Activated T-cell treated with anti-CD3 and anti-CD28 coated beads, Interleukin-2, amount 50 U/mL, for 72 hours (primary cell): ENCODE results near the gene NKAIN2. TPM values are rescaled to one million over a fixed set of nuclear protein-coding genes. Genes with fewer than 3 reads are reported as not detected.
"Not testable (repeated sequence)": the region's sequence is repeated elsewhere in the genome, so short reads cannot be mapped to it uniquely, and the experiment has no call there.

ENCODE experiments used
- ATAC-seq, 2 donors: fragments of 150-1000 bp; cut with Tn5 transposase; replicated peaks in 1 of 2; 2 replicates each; pipeline ENCODE4 v1.10.0; 2021; ENCODE audit warnings: moderate library complexity in 2 of 2, mild to moderate bottlenecking in 1 of 2
- DNase-seq, 2 donors: peaks; one replicate each; pipeline ENCODE4 v3.0.0; 2021 to 2022; ENCODE audit warnings: mixed read lengths in 1 of 2
- H3K27ac Mint-ChIP-seq: one replicate; pipeline ENCODE4 v1.8.0; 2022; ENCODE audit warnings: mild to moderate bottlenecking, moderate library complexity, mixed read lengths
- H3K27me3 Mint-ChIP-seq: one replicate; pipeline ENCODE4 v1.8.0; 2022; ENCODE audit warnings: low read depth, mixed read lengths
- H3K36me3 Mint-ChIP-seq, 2 donors: one replicate each; pipeline ENCODE4 v1.8.0; 2022; ENCODE audit warnings: mixed read lengths in 2 of 2, mild to moderate bottlenecking in 1 of 2; ENCODE audit not compliant: insufficient read depth in 2 of 2
- H3K4me1 Mint-ChIP-seq: one replicate; pipeline ENCODE4 v1.8.0; 2022; ENCODE audit warnings: low read depth, mixed read lengths
- H3K4me3 Mint-ChIP-seq, 2 donors: one replicate each; pipeline ENCODE4 v1.8.0; 2022; ENCODE audit warnings: mild to moderate bottlenecking in 2 of 2, mixed read lengths in 2 of 2, moderate library complexity in 2 of 2
- H3K9me3 Mint-ChIP-seq, 2 donors: one replicate each; pipeline ENCODE4 v1.8.0; 2022; ENCODE audit warnings: mixed read lengths in 2 of 2
- total RNA-seq, 2 donors: library from RNA; stranded (reverse); gene quantifications; one replicate each; pipeline ENCODE4 v1.2.3, GENCODE V29; 2022

NKAIN2 gene
- total RNA-seq, 2 donors from 2014 or later, result not detected

GRCh38 chr6:123909989-123910388 lies 106.3 kb downstream of the NKAIN2 start:
- no peaks in the 10 kb centered on the region for H3K36me3 Mint-ChIP-seq
- H3K4me3 Mint-ChIP-seq, result no peak overlapping the region
- DNase-seq (no peak), ATAC-seq (no peak)
- no peaks in the 10 kb centered on the region for H3K4me1 Mint-ChIP-seq
- no peak overlapping the region for H3K27ac Mint-ChIP-seq
- peaks cover 0 to 3% of the 10 kb centered on the region in 2 donors for H3K9me3 Mint-ChIP-seq
- no peaks in the 10 kb centered on the region for H3K27me3 Mint-ChIP-seq

DNA sequence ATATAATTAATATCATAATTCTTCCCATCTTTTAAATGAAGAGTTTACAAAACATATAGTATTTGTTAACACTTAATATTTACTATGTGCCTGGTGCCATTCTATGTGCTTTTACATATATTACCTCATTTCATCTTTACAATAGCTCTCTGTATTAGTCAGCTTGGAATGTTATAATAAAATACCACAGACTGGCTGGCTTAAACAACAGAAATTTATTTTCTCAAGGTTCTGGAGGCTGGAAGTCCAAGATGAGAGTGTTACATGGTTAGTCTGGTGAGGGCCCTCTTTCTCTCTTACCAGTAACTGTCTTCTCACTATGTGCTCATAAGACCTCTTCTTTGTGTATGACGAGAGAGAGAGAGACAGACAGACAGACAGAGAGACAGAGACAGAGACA lies 110.2 kb downstream of the NKAIN2 start:
- no peaks in the 10 kb centered on the region for H3K27me3 Mint-ChIP-seq
- DNase-seq, result no peak
- H3K27ac Mint-ChIP-seq, result no peak overlapping the region
- no peak for ATAC-seq
- H3K9me3 Mint-ChIP-seq, result peaks cover 0 to 3% of the 10 kb centered on the region in 2 donors
- no peaks in the 10 kb centered on the region for H3K4me1 Mint-ChIP-seq
- H3K4me3 Mint-ChIP-seq, result no peak overlapping the region
- no peaks in the 10 kb centered on the region for H3K36me3 Mint-ChIP-seq

GRCh38 chr6:123923379-123923778 lies 119.7 kb downstream of the NKAIN2 start:
- not testable (repeated sequence) for ATAC-seq, H3K4me1 Mint-ChIP-seq, H3K4me3 Mint-ChIP-seq, H3K36me3 Mint-ChIP-seq, H3K27ac Mint-ChIP-seq, H3K9me3 Mint-ChIP-seq, DNase-seq, H3K27me3 Mint-ChIP-seq

- Mint-ChIP-seq H3K9me3 (peaks cover 1 to 3% of the 10 kb centered on the region in 2 donors), H3K27me3 (no peaks in the 10 kb centered on the region), H3K36me3 (no peaks in the 10 kb centered on the region), H3K4me3 (no peak overlapping the region), H3K27ac (no peak overlapping the region), H3K4me1 (no peaks in the 10 kb centered on the region)
- ATAC-seq (peak; percentile 84 to 88), DNase-seq (no peak)
These were observed 121.7 kb downstream of the NKAIN2 start for GRCh38 chr6:123925350-123925749.

- peak in 1 of 2 donors; percentile 25 for ATAC-seq
- H3K36me3 Mint-ChIP-seq, result no peaks in the 10 kb centered on the region
These were observed 122.3 kb downstream of the NKAIN2 start for GRCh38 chr6:123925842-123926399.

GRCh38 chr6:123928529-123928928 lies 124.9 kb downstream of the NKAIN2 start:
- H3K27ac Mint-ChIP-seq, result no peak overlapping the region
- H3K4me1 Mint-ChIP-seq, result no peaks in the 10 kb centered on the region
- H3K36me3 Mint-ChIP-seq, result no peaks in the 10 kb centered on the region
- no peak for DNase-seq
- no peak for ATAC-seq
- H3K9me3 Mint-ChIP-seq, result peaks cover 1 to 3% of the 10 kb centered on the region in 2 donors
- no peak overlapping the region for H3K4me3 Mint-ChIP-seq
- no peaks in the 10 kb centered on the region for H3K27me3 Mint-ChIP-seq

More at GRCh38 chr6:123925842-123926399, 122.3 kb downstream of the NKAIN2 start:
- DNase-seq, result no peak
- H3K27ac Mint-ChIP-seq, result no peak overlapping the region
- no peaks in the 10 kb centered on the region for H3K4me1 Mint-ChIP-seq
- H3K27me3 Mint-ChIP-seq, result no peaks in the 10 kb centered on the region
- H3K9me3 Mint-ChIP-seq, result peaks cover 1 to 3% of the 10 kb centered on the region in 2 donors
- H3K4me3 Mint-ChIP-seq, result no peak overlapping the region

- ATAC-seq (no peak), DNase-seq (no peak)
- no peaks in the 10 kb centered on the region for H3K36me3 Mint-ChIP-seq
- no peaks in the 10 kb centered on the region for H3K27me3 Mint-ChIP-seq
- H3K27ac Mint-ChIP-seq, result no peak overlapping the region
- no peak overlapping the region for H3K4me3 Mint-ChIP-seq
- H3K9me3 Mint-ChIP-seq, result peaks cover 1 to 5% of the 10 kb centered on the region in 2 donors
- no peaks in the 10 kb centered on the region for H3K4me1 Mint-ChIP-seq
These were observed 128.3 kb downstream of the NKAIN2 start for GRCh38 chr6:123931928-123932327.

GRCh38 chr6:123940551-123940950 lies 136.9 kb downstream of the NKAIN2 start:
- Mint-ChIP-seq H3K9me3 (peaks cover 0 to 2% of the 10 kb centered on the region in 2 donors), H3K4me1 (no peaks in the 10 kb centered on the region), H3K27ac (no peak overlapping the region), H3K4me3 (no peak overlapping the region), H3K27me3 (no peaks in the 10 kb centered on the region), H3K36me3 (no peaks in the 10 kb centered on the region)
- DNase-seq (no peak), ATAC-seq (no peak)

- no peaks in the 10 kb centered on the region for H3K27me3 Mint-ChIP-seq
- H3K36me3 Mint-ChIP-seq, result no peaks in the 10 kb centered on the region
- H3K9me3 Mint-ChIP-seq, result no peaks in the 10 kb centered on the region
- no peaks in the 10 kb centered on the region for H3K4me1 Mint-ChIP-seq
- no peak overlapping the region for H3K4me3 Mint-ChIP-seq
- H3K27ac Mint-ChIP-seq, result no peak overlapping the region
- no peak for DNase-seq
- ATAC-seq, result no peak
These were observed 138.2 kb downstream of the NKAIN2 start for GRCh38 chr6:123941855-123942254.

DNA sequence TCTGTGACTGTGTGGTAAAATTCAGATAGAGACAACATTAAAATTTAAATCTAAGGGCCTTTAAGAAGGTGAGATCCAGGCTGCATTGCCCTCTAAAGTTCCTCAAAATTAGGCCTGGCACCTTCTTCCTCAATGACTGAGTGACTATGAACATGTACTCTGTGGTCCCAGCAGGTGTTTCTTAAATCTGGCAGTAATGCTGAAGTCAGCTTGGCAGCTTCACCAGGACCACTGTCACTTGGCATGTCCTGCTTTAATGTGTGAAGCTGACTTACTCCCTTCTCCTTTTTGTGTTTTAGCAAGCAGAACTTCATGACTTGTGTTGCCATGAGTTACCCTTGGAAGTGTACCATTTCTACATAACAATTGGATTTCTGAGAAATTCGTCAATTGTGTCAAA lies 141.7 kb downstream of the NKAIN2 start:
- H3K36me3 Mint-ChIP-seq, result no peaks in the 10 kb centered on the region
- peaks cover 2 to 4% of the 10 kb centered on the region in 2 donors for H3K9me3 Mint-ChIP-seq
- DNase-seq, result no peak
- H3K4me1 Mint-ChIP-seq, result no peaks in the 10 kb centered on the region
- no peak for ATAC-seq
- H3K27ac Mint-ChIP-seq, result no peak overlapping the region
- no peaks in the 10 kb centered on the region for H3K27me3 Mint-ChIP-seq
- no peak overlapping the region for H3K4me3 Mint-ChIP-seq

GRCh38 chr6:123953920-123954319 lies 150.3 kb downstream of the NKAIN2 start:
- Mint-ChIP-seq H3K27me3 (no peaks in the 10 kb centered on the region), H3K9me3 (peaks cover 4 to 16% of the 10 kb centered on the region in 2 donors), H3K27ac (no peak overlapping the region), H3K4me3 (no peak overlapping the region), H3K36me3 (peaks cover 0 to 2% of the 10 kb centered on the region in 2 donors), H3K4me1 (no peaks in the 10 kb centered on the region)
- ATAC-seq (no peak), DNase-seq (no peak)

DNA sequence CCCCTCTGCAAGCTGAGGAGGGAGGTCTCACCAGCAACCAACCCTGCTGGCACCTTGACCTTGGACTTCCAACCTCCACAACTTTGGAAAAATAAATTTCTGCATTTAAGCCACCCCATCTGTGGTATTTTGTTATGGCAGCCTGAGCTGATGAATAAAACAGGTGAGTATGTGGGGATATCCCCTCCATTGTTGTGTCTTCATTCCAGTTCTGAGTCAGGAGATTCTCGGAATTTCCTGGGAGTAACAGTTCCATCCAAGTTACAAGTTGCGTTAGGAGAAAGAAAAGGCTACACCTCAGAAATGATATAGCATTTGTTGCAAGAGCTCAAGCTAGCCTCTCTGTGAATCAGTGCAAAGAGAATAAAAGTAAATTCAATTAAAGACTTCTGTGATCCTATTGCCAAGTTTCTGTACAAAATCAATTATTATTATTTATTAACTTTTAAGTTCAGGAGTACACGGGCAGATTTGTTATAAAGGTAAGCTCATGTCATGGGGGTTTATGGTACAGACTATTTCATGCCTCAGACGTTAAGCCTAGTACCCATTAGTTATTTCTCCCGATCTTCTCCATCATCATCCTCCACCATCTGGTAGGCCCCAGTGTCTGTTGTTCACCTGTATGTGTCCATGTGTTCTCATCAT lies 153.0 kb downstream of the NKAIN2 start:
- Mint-ChIP-seq H3K27ac (no peak overlapping the region), H3K4me3 (no peak overlapping the region), H3K4me1 (no peaks in the 10 kb centered on the region), H3K36me3 (peaks cover 0 to 2% of the 10 kb centered on the region in 2 donors), H3K9me3 (peaks cover 0 to 12% of the 10 kb centered on the region in 2 donors), H3K27me3 (no peaks in the 10 kb centered on the region)
- ATAC-seq, result no peak
- DNase-seq, result no peak

- DNase-seq (no peak), ATAC-seq (no peak)
- no peaks in the 10 kb centered on the region for H3K36me3 Mint-ChIP-seq
- H3K27ac Mint-ChIP-seq, result no peak overlapping the region
- H3K4me1 Mint-ChIP-seq, result no peaks in the 10 kb centered on the region
- peaks cover 0 to 5% of the 10 kb centered on the region in 2 donors for H3K9me3 Mint-ChIP-seq
- H3K27me3 Mint-ChIP-seq, result no peaks in the 10 kb centered on the region
- no peak overlapping the region for H3K4me3 Mint-ChIP-seq
These were observed 158.8 kb downstream of the NKAIN2 start for GRCh38 chr6:123962508-123962907.

DNA sequence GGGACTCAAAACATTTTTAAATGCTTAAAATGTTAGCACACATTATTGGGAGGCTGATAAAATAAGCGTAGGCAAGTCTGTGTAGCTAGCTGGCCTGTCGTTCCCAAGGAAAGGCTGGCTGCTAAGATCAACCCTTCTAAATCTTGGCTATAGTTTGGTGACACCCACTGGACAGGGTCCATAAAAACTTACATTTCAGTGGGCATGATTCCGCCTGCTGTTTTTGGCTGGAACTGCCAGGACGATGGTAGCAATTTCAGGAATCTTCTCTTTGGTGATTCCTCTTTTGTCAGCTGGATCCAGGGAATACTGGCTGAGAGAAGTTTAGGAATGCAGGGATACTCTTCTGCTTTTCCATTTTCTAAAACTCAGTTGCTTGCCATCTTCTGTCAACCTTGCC lies 162.2 kb downstream of the NKAIN2 start:
- H3K9me3 Mint-ChIP-seq, result peaks cover 0 to 3% of the 10 kb centered on the region in 2 donors
- H3K36me3 Mint-ChIP-seq, result no peaks in the 10 kb centered on the region
- no peak overlapping the region for H3K27ac Mint-ChIP-seq
- H3K4me1 Mint-ChIP-seq, result no peaks in the 10 kb centered on the region
- DNase-seq, result no peak
- H3K27me3 Mint-ChIP-seq, result no peaks in the 10 kb centered on the region
- H3K4me3 Mint-ChIP-seq, result no peak overlapping the region
- no peak for ATAC-seq
